ENCODE data around the gene ITPKC.

DNA sequence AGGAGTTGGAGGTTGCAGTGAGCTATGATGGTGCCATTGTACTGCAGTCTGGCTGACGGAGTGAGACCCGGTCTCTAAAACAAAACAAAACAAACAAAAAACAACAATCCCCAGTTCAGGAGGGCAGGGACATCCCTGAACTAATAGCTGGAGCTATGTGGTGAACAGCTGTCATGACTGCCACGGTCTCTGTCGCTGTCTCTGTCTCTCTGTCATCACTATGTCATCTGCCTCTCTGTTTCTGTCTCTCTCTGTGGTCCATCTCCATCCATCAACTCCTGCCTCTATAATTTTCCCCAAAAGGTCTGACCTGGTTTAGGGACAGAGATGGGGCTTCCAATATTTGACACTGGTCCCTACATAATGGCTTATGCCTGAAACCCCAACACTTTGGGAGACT, 7.4 kb downstream of the ITPKC start:
- TF ChIP-seq, protein P1, sequence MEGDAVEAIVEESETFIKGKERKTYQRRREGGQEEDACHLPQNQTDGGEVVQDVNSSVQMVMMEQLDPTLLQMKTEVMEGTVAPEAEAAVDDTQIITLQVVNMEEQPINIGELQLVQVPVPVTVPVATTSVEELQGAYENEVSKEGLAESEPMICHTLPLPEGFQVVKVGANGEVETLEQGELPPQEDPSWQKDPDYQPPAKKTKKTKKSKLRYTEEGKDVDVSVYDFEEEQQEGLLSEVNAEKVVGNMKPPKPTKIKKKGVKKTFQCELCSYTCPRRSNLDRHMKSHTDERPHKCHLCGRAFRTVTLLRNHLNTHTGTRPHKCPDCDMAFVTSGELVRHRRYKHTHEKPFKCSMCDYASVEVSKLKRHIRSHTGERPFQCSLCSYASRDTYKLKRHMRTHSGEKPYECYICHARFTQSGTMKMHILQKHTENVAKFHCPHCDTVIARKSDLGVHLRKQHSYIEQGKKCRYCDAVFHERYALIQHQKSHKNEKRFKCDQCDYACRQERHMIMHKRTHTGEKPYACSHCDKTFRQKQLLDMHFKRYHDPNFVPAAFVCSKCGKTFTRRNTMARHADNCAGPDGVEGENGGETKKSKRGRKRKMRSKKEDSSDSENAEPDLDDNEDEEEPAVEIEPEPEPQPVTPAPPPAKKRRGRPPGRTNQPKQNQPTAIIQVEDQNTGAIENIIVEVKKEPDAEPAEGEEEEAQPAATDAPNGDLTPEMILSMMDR (IDR thresholded peaks at IDR 0.05) = no peak
- no peak for TF ChIP-seq EZH2 (IDR thresholded peaks at IDR 0.05)

Measured in neural progenitor cell (in vitro differentiated cells).